Ascending aorta (tissue), 2 donors: ENCODE results near the gene AP2A1. TPM values are rescaled to one million over a fixed set of nuclear protein-coding genes. Genes with fewer than 3 reads are reported as not detected.

Experiments used
- DNase-seq, 2 donors: peaks; one replicate each; pipeline ENCODE4 v3.0.0-alpha.2; 2019; ENCODE audit warnings: low spot score in 2 of 2
- H3K27ac ChIP-seq, 2 donors: fragments of 200-600 bp; sonication (generic); one replicate each; pipeline ENCODE4 v1.5.1; 2016 to 2017; ENCODE audit warnings: mild to moderate bottlenecking in 1 of 2
- H3K27me3 ChIP-seq: fragments of 200-600 bp; sonication (generic); one replicate; pipeline ENCODE4 v1.5.1; 2017
- H3K36me3 ChIP-seq, 2 donors: fragments of 200-600 bp; sonication (generic); one replicate each; pipeline ENCODE4 v1.5.1; 2016
- H3K4me1 ChIP-seq, 2 donors: fragments of 200-600 bp; sonication (generic); one replicate each; pipeline ENCODE4 v1.5.1; 2016 to 2017; ENCODE audit warnings: mild to moderate bottlenecking in 1 of 2
- H3K4me3 ChIP-seq, 2 donors: fragments of 200-600 bp; sonication (generic); one replicate each; pipeline ENCODE4 v1.5.1; 2016 to 2017; ENCODE audit warnings: mild to moderate bottlenecking in 1 of 2
- H3K9me3 ChIP-seq, 2 donors: fragments of 200-600 bp; sonication (generic); one replicate each; pipeline ENCODE4 v1.5.1; 2016
- CTCF ChIP-seq, 3 experiments: fragments of 200-600 bp in 2 of 3; fragments of 450-650 bp in 1 of 3; sonication (generic) in 2 of 3; IDR thresholded peaks; one replicate each; pipeline ENCODE4 v1.5.1; 2016 to 2019; ENCODE audit warnings: antibody characterized with exemption in 3 of 3, mild to moderate bottlenecking in 1 of 3, moderate library complexity in 1 of 3
- intact Hi-C: fragments of 100-400 bp; cut with DNase I; formaldehyde crosslinking; loops from one replicate; pipeline ENCODE4 v1.15.1; 2023
- total RNA-seq: library from RNA; depleted of rRNA; stranded (reverse); fragments of >200 nt; gene quantifications from one replicate; pipeline ENCODE4 v1.1.0, GENCODE V29; 2016

AP2A1 gene
- total RNA-seq, 1 donor from 2014 or later = 249 TPM

GRCh38 chr19:49779731-49780555 lies 13.1 kb downstream of the AP2A1 start:
- Histone ChIP-seq H3K36me3 (peaks cover 19 to 38% of the 10 kb centered on the region in 2 donors), H3K9me3 (no peaks in the 10 kb centered on the region), H3K4me1 (no peaks in the 10 kb centered on the region), H3K4me3 (no peak overlapping the region), H3K27ac (no peak overlapping the region), H3K27me3 (no peaks in the 10 kb centered on the region)
- no peak for TF ChIP-seq CTCF (IDR thresholded peaks at IDR 0.05)
- intact Hi-C loops = no loop called here
- DNase-seq = no peak

- Histone ChIP-seq H3K27ac (no peak overlapping the region), H3K4me3 (no peak overlapping the region), H3K36me3 (peaks cover 19 to 47% of the 10 kb centered on the region in 2 donors), H3K9me3 (no peaks in the 10 kb centered on the region), H3K4me1 (no peaks in the 10 kb centered on the region), H3K27me3 (no peaks in the 10 kb centered on the region)
- intact Hi-C loops = no loop called here
- no peak for DNase-seq
- no peak for TF ChIP-seq CTCF (IDR thresholded peaks at IDR 0.05)
Observed at GRCh38 chr19:49780861-49781260, 14.1 kb downstream of the AP2A1 start.

- H3K27me3 ChIP-seq = no peaks in the 10 kb centered on the region
- no peak overlapping the region for H3K4me3 ChIP-seq
- H3K9me3 ChIP-seq = no peaks in the 10 kb centered on the region
- DNase-seq = no peak
- no peak for TF ChIP-seq CTCF (IDR thresholded peaks at IDR 0.05)
- H3K27ac ChIP-seq = no peak overlapping the region
- intact Hi-C loops = no loop called here
- peaks cover 19 to 45% of the 10 kb centered on the region in 2 donors for H3K36me3 ChIP-seq
- H3K4me1 ChIP-seq = no peaks in the 10 kb centered on the region
Observed at GRCh38 chr19:49781394-49781793, 14.6 kb downstream of the AP2A1 start.

- Histone ChIP-seq H3K27ac (no peak overlapping the region), H3K27me3 (no peaks in the 10 kb centered on the region), H3K4me3 (no peak overlapping the region), H3K36me3 (peaks cover 19 to 49% of the 10 kb centered on the region in 2 donors), H3K4me1 (no peaks in the 10 kb centered on the region), H3K9me3 (no peaks in the 10 kb centered on the region)
- no peak for TF ChIP-seq CTCF (IDR thresholded peaks at IDR 0.05)
- DNase-seq = no peak
- intact Hi-C loops = no loop called here
Observed at GRCh38 chr19:49782515-49782914, 15.7 kb downstream of the AP2A1 start.

- H3K9me3 ChIP-seq = no peaks in the 10 kb centered on the region
- no peak overlapping the region for H3K27ac ChIP-seq
- no peaks in the 10 kb centered on the region for H3K4me1 ChIP-seq
- no peaks in the 10 kb centered on the region for H3K27me3 ChIP-seq
- no peak for DNase-seq
- no peak overlapping the region for H3K4me3 ChIP-seq
- TF ChIP-seq CTCF (IDR thresholded peaks at IDR 0.05) = no peak
- peaks cover 29 to 68% of the 10 kb centered on the region in 2 donors for H3K36me3 ChIP-seq
- intact Hi-C loops = no loop called here
Observed at GRCh38 chr19:49786376-49786820, 19.6 kb downstream of the AP2A1 start.
